DOHH2 (cell line): Measurements from ENCODE around the gene RCC2.

Experiments
- CTCF ChIP-seq: fragments of 200-600 bp; sonication (generic); IDR thresholded peaks from one replicate; pipeline ENCODE4 v1.5.1; 2014; ENCODE audit warnings: antibody characterized with exemption, mild to moderate bottlenecking, low read depth, low read length; ENCODE audit not compliant: poor library complexity, severe bottlenecking
- EZH2phosphoT487 ChIP-seq: fragments of 200-600 bp; sonication (generic); IDR thresholded peaks from 2 replicates; pipeline ENCODE4 v1.6.1; 2017; ENCODE audit warnings: borderline replicate concordance, mild to moderate bottlenecking, antibody characterized with exemption, low read length, moderate library complexity, mixed read lengths

- no peak for TF ChIP-seq CTCF
- TF ChIP-seq EZH2phosphoT487 = no peak
Observed at GRCh38 chr1:17381161-17381560, 58.3 kb downstream of the RCC2 start.
